ENCODE measurements around the gene SDR42E1. TPM values are rescaled to one million over a fixed set of nuclear protein-coding genes. Genes with fewer than 3 reads are reported as not detected.

The SDR42E1 gene
- total and polyA plus RNA-seq, 9 of the 15 experiments (the other 6 are each of a cell fraction or from before 2014, with no cell fraction given) = 0.13 to 1.3 (median 0.42) TPM

DNA sequence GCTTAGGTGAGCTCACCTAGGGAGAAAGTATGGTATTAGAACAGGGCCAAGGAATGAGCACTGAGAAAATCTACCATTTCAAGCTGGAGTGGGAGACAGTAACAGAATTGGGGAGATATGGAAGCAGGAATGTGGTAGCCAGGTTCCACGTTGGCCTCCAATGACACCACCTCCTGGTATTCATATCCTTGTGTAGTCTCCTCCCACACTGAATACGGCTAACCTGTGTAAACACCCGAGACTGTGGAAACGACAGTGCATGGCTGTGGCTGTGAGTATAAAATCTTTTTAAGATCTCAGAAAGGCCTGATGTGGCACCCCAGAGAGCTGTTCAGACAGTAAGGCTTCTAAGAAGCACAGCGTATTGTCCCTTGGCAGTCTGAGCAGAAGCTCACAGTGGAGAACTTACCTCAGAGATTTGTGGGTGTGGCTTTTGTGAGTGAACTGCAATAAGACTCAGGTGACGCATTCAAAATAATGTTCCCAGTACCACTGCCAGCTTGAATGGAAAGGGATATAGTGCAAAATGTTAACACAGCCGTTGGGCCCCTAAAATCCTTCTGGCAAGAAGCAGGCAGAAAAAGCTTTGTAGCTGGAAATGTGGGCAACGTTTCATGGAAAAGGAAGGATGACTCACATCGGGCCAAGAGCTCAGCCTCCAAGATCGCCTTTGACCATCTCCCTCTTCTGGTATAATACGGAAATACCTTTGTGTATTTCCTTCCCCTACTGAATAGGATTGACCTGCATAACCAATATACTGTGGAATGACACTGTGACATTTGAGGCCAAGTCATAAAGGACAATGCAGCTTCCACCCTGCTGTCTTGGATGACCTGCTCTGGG is 14.4 kb downstream of the SDR42E1 start (continued):
- TF ChIP-seq TCFL5 (CRISPR knock-in tag; conservative IDR thresholded peaks at IDR 0.05) (no peak), ZNF668 (CRISPR knock-in tag; IDR thresholded peaks at IDR 0.05) (no peak), CCAR2 (IDR thresholded peaks at IDR 0.05; ENCODE audit: low read depth, low read length) (no peak), ZNF764 (CRISPR knock-in tag; IDR thresholded peaks at IDR 0.05; ENCODE audit: low read depth) (no peak), ZNF318 (IDR thresholded peaks at IDR 0.05; ENCODE audit: borderline replicate concordance in 1 of 2, low read depth in 1 of 2) (no peak), LARP7 (IDR thresholded peaks at IDR 0.05) (no peak), CEBPG (CRISPR knock-in tag; IDR thresholded peaks at IDR 0.05) (no peak), CEBPG (tag; conservative IDR thresholded peaks at IDR 0.05 in 1 of 2, IDR thresholded peaks at IDR 0.05 in 1 of 2) (no peak), DMBX1 (CRISPR knock-in tag; IDR thresholded peaks at IDR 0.05; ENCODE audit: borderline replicate concordance) (no peak), CEBPB (tag; IDR thresholded peaks at IDR 0.05) (no peak), ILK (tag; IDR thresholded peaks at IDR 0.05; ENCODE audit: borderline replicate concordance, low read depth) (no peak), MAFF (IDR thresholded peaks at IDR 0.05; ENCODE audit: low read length) (no peak), RAD21 (CRISPR knock-in tag; conservative IDR thresholded peaks at IDR 0.05 in 1 of 2, IDR thresholded peaks at IDR 0.05 in 1 of 2) (peak; percentile 44 to 56; a peak in 3 of 4 replicates), JUN (IDR thresholded peaks at IDR 0.05; ENCODE audit: borderline replicate concordance, low read depth, low read length) (0 out of 2 replicates have a peak, but pooled peaks have one; percentile 46), JUN (CRISPR knock-in tag; IDR thresholded peaks at IDR 0.05; ENCODE audit: borderline replicate concordance) (no peak), LEF1 (IDR thresholded peaks at IDR 0.05) (no peak), PCBP1 (IDR thresholded peaks at IDR 0.05; ENCODE audit: low read depth, low read length, poor library complexity, severe bottlenecking) (no peak)
- TF ChIP-seq, protein P1, sequence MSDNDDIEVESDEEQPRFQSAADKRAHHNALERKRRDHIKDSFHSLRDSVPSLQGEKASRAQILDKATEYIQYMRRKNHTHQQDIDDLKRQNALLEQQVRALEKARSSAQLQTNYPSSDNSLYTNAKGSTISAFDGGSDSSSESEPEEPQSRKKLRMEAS (CRISPR knock-in tag; IDR thresholded peaks at IDR 0.05) = no peak
